Measurements from ENCODE around the gene TEAD1.
A peak's percentile ranks its signal among the peaks of the same experiment; 100 is the strongest.
"Not testable (repeated sequence)": the region's sequence is repeated elsewhere in the genome, so short reads cannot be mapped to it uniquely, and the experiment has no call there.

The TEAD1 gene

DNA sequence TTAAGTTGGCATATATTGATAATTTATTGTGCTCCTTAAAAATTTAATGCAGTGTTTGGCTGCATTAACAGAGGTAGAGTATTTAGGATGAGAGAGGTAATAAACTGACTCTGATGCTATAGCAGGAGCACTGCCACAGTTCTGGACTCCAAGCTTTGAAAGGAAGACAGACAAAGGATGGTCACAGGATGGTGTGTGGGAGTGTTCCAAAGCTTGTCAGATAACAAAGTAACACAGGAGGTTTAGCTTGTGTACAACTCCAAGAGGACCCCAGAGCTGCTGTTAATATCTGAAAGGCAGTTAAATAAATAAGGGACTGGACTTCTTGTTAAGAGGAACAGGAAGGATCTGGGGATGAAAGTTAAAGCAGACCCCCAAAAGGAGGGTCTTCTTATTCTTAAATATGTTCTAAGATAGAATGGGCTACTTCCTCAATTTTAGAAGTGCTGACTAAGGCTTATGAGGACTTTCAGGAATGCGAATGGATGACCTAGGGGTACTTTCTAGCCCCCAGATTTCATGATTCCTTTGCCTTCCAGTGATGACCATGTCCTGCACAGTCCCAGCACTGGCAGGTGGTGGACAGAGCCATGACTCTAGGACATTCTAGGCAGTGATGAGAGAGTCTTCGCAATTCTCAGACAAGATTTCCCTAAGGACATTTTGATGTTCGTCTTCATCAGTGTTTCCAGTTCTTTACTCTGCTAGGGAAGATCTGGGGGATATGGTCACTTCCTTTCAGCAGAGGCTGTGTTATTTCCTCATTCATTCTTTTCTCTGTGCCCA is 185.8 kb downstream of the TEAD1 start:
- DNase-seq, result no peak

- DNase-seq, result no peak
Measured at GRCh38 chr11:12860827-12861226, 186.6 kb downstream of the TEAD1 start.

DNA sequence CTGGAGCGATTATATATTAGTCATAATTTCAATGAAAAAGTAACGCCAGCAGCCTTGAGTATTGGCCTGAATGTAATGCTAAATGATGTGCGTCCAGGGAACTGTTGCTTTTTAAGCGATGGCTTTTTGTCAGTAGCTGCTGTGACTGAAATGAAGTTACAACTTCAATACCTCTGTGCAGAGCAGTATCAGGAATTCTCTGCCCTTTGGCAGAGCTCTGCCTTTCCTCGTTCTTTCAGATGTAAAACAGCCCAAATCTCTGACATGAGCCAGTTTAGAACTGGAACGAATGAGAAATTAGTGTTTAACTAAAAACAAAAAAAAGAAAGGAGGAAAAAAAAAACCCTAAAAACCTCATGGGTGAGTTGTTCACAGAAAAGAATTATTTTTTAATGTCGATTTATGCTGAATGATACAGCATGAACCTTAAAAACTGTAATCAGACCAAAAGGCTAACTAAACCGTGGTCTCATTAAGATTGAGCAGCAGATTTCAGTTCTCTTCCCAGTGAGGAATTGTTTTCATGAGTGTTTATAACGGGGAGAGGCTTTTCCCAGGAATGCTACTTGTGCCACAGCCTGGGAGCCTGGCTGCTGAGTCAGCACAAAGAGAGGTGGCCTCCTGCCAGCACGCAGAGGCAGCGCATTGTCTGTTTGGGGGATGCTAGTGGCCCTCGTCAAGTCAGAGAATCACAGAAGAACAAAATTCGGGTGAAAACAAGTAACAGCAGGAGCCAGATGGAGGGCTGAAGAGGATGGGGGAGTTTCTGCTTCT is 188.7 kb downstream of the TEAD1 start:
- DNase-seq, result peak in 44 of 58 donors; percentile 5 to 77 (median 38)

DNA sequence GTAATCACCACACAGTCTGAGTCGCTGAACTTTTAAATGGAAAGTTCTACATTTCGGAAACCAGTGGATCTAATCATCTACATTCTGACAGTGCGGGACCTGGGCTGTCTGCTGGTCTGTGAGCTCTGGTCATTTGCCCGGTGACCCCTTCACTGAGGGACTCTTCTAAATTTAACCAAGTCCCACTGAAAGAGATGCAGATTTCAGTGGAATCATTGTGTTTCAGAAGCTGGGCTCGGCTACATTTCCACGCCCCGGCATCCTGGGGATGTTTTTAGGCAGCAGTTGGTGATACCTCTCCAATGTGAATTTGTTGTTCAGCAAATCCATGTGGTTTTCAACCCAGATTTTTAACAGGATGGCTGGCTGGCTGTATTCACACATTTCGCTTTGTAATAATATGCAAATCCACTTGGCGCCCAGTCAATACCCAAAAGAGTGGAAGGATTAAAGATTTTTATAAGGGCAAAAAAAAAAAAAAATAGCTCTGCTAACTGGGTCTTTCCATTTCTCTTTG is 189.4 kb downstream of the TEAD1 start:
- DNase-seq, result peak in 38 of 58 donors; percentile 12 to 81 (median 38)

- peak in 8 of 58 donors; percentile 5 to 59 (median 22) for DNase-seq
Measured at GRCh38 chr11:12864316-12865156, 190.3 kb downstream of the TEAD1 start.

DNA sequence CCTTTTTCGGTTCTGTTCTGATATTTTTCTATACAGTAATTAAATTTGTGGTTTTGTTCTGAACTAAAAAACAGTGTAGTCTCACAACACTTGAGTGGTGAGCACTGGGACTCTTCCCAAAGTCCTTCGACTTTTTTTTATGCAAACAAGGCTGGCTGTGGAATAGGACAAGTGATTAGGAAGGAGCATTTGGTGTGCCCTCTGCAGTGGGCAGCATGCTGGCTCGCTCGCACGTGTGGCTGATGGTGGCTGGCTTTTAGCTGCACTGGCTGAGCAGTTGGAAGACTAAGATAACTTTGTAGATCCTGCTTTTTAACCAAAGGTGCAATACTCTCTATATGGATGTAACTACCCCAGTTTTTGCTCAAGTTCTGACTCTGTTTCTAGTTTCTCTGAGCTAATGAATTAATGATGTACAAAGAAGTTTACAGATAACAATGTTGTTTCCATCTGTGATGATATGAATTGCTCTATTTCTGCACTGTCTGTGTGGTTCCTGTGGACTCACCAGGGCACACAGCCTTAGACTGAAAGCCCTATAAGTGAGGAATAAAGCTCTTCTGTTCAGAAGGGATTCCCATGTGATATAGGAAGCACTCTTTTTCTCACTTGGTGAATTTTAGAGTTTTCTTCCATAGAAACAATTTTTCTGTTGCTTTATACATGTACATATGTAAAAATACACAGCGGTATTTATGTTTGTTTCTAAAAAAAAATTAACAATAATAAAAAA is 191.8 kb downstream of the TEAD1 start:
- peak in 9 of 58 donors; percentile 5 to 44 (median 22) for DNase-seq

DNA sequence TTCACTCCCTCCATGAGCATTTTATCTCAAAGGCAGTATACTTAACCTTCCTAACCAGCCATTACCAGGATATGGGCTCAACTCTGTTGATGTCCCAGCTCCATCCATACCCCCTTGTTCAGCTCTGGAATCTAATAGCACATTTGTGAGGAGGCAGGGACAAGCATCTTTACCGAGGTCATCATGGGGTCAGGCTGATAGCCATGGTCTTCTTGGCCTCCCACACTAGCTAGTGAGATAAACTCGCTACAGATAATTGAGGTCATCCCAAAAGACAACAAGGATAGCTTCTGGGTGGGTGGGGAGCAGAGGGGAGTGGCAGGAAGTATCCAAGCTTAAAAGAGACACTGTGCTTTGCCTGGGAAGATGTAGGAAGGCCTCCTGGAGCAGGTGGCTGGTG is 193.3 kb downstream of the TEAD1 start:
- no peak for DNase-seq

GRCh38 chr11:12868315-12869073 is 194.3 kb downstream of the TEAD1 start:
- DNase-seq, result no peak

- no peak for DNase-seq
Measured at GRCh38 chr11:12871241-12871640, 197.0 kb downstream of the TEAD1 start.

DNA sequence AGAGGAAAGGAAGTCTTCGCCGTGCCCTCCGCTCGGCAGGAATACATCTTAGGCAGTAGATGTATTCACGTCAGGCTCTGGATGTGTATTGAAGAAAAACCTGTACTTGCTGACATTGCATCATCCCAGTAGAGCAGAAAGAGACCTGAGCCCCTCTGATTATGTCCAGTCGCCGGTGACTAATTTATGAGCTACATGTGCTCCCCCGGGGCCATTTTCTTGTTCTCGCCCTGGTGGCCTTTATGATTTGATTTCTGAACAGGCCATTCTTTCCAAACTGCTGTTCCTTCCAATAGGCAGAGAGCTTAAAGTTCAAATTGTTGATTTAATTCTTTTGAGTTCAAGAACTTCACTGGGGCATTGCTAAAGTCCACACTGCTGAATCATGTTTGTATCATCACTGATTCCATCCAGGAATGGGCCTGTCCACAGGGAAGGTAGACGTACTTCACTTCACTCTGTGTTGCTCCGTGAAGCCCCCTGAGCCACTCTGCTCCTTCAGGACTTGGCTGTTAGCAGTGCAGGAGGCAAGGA is 197.6 kb downstream of the TEAD1 start:
- no peak for DNase-seq

DNA sequence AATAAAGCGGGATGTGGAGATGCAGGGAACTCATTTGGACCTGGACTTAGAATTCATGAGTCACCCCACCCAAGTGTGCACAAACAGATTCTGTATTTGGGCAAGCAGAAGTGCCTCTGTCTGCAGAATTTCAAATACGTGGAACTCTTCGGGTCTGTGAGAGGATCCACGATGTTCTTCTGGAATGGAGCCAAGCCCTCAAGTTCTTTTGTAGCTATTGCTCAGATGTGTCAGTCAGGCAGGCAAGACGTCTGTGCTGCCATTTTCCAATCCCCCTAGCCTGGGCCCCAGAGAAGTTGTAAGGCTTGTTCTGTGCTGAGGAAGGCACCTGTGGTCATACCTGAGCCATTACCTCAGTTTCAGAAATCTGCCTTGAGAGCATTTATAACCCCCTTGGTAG is 202.1 kb downstream of the TEAD1 start:
- no peak for DNase-seq

DNA sequence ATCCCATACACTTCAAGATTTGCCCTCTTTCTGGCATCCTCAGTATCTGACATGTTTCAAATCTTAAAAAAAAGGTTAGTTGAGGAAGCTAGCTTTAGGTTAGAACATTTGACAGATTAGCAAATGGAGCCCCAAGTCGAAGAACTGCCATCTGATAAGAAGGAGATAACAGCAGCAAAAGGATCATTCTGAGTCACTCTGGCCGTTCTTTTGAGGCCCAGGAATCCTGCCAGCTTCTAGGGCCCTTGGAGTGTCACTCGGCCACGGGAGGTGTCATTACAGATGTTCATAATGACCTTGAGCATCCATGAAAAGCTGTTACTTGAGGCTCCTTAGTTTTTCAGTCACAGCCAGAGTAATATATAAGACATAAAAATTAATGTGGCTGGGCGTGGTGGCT is 202.8 kb downstream of the TEAD1 start:
- no peak for DNase-seq

- not testable (repeated sequence) for DNase-seq
Measured at GRCh38 chr11:12877508-12877907, 203.3 kb downstream of the TEAD1 start.

DNA sequence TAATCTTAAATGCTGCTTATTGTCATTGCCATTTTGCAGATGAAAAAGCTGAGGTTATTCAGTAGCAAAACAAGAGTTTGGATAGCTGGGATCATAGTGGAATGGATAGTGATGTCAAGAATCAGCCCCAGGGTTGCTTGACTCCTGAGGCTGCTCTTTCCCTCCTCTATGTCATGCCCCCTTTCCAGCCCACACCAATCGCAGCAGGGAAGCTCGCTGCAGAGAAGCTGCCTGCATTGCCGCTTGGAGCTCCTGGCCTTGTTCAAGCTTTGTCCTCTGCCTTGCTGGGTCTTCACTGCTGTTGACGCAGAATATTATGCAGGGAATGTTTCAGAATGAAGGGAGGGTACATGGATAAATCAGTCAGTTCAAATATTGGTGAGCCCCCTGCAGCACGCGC is 206.1 kb downstream of the TEAD1 start:
- no peak for DNase-seq

GRCh38 chr11:12882670-12883069 is 208.4 kb downstream of the TEAD1 start:
- DNase-seq, result no peak

DNA sequence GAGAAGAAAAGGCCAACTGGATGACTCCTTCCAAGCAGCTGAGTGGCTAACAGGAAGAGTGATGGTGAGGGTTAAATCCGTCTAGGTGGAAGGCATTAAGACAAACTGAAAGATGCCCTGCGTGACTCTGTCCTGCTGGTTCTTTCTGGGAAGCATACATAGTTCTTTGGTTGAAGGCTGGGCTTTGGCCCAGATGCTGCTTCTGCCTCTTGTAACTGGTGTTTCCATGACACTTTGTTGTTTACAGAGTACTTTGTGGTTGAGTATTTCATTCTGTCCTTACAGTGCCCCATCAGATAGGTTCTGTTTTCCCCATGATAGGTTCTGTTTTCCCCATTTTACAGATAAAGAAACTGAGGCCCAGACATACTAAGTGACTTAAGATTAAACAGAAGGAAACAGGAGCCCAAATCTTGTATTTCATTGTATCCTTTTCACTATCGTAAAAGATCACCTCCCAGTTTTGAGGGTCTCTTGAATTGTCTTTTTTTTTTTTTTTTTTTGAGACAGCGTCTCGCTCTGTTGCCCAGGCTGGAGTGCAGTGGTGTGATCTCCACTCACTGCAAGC is 210.6 kb downstream of the TEAD1 start:
- no peak for DNase-seq

GRCh38 chr11:12885717-12886239 is 211.6 kb downstream of the TEAD1 start:
- no peak for DNase-seq

DNA sequence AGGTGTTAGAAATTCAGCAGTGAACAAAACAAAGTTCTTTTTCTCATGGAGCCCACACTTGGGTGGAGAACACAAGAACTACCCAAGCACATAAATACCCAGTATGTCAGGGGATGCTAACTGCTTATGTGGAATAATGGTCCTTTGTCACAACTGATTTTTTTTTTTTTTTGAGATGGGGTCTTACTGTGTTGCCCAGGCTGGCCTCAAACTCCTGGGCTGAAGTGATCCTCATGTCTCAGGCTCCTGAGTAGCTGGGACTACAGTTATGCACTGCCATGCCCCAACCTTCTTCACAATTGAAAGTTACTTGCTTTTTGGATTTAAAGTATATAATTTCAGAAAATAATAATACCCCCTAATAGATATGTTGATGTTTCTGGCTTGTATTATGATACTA is 212.3 kb downstream of the TEAD1 start:
- DNase-seq, result no peak
